Ovary (tissue), 9 donors: ENCODE measurements around the gene FTO. TPM values are rescaled to one million over a fixed set of nuclear protein-coding genes. Genes with fewer than 3 reads are reported as not detected.

Experiments
- DNase-seq, 5 donors: peaks; one replicate each; pipeline ENCODE4 v3.0.0-alpha.2; 2019 to 2020
- H3K27ac ChIP-seq, 2 donors: fragments of 200-600 bp; one replicate each; pipeline versions ENCODE4 v1.5.1 to v1.8.0; 2019 to 2022
- H3K27me3 ChIP-seq: fragments of 200-600 bp; one replicate; pipeline ENCODE4 v1.8.0; 2022
- H3K36me3 ChIP-seq: fragments of 200-600 bp; sonication (generic); one replicate; pipeline ENCODE4 v1.5.1; 2019
- H3K4me1 ChIP-seq: one replicate; pipeline ENCODE4 v1.8.1; 2013; ENCODE audit warnings: mild to moderate bottlenecking, moderate library complexity; ENCODE audit not compliant: insufficient read depth
- H3K4me3 ChIP-seq: fragments of 200-600 bp; sonication (generic); one replicate; pipeline ENCODE4 v1.5.1; 2017
- H3K9me3 ChIP-seq, 2 donors: fragments of 200-600 bp in 1 of 2; sonication (generic) in 1 of 2; one replicate each; pipeline versions ENCODE4 v1.5.1 to v1.8.1; 2013 to 2019; ENCODE audit warnings: mild to moderate bottlenecking in 1 of 2, moderate library complexity in 1 of 2
- CTCF ChIP-seq, 3 donors: fragments of 450-650 bp in 2 of 3; fragments of 200-600 bp in 1 of 3; IDR thresholded peaks; one replicate each; pipeline versions ENCODE4 v1.5.1 to v1.8.0; 2016 to 2022; ENCODE audit warnings: antibody characterized with exemption in 3 of 3, mild to moderate bottlenecking in 1 of 3
- EP300 ChIP-seq: sonication (generic); formaldehyde crosslinking; IDR thresholded peaks from one replicate; pipeline ENCODE4 v1.6.1; 2017; ENCODE audit warnings: antibody characterized with exemption
- POLR2A ChIP-seq: fragments of 450-650 bp; IDR thresholded peaks from one replicate; pipeline ENCODE4 v1.6.1; 2017; ENCODE audit warnings: antibody characterized with exemption, mild to moderate bottlenecking, moderate library complexity
- WGBS, 3 donors: extraction: QIAGEN DNeasy Blood & Tissue Kit in 1 of 3; methylation state at CpG; one replicate each; pipeline versions ENCODE4 v1.1.5 to v1.1.7; 2013 to 2017; 5-methylcytosine and 5-hydroxymethylcytosine counted together
- intact Hi-C, 4 donors: fragments of 100-400 bp; cut with DNase I; formaldehyde crosslinking; loops; one replicate each; pipeline versions ENCODE4 v1.11.0 to v1.15.1; 2022 to 2023
- polyA plus RNA-seq, 2 donors: library from polyadenylated mRNA; stranded (reverse); fragments of 200-250 nt in 1 of 2; fragments of 350-450 nt in 1 of 2; fragmentation: Illumina TruSeq in 1 of 2; extraction: RNeasy Lipid Tissue Mini Kit (QIAGEN cat#74804) in 1 of 2; gene quantifications; one replicate each; pipeline ENCODE4 v1.2.3, GENCODE V29; 2013 to 2014
- total RNA-seq, 7 donors: library from RNA; depleted of rRNA in 2 of 7; stranded (reverse); fragments of >200 nt in 2 of 7; fragmentation: NEBNext Ultra II Directional in 3 of 7; extraction: Animal tissue kit (Norgen Biotek cat#: 25700) in 3 of 7; gene quantifications; one replicate each; pipeline versions ENCODE4 v1.1.0 to v1.2.4, GENCODE V29; 2016 to 2023
- donor health status: DM: no; HTN: no; CAD: no; lungs with moderate emphysema.
- donor health status: DM: no; HTN: no; CAD: no.
- donor health status: Bipolar disorder and iron deficiency.
- donor health status: DM: yes; HTN: yes; CAD: no.
- donor health status: DM: no; HTN: no; CAD: no.
- donor health status: DM: yes; HTN: yes; CAD: no.

FTO gene
- total and polyA plus RNA-seq, 9 donors = 43.6 to 128 (median 91.4) TPM

GRCh38 chr16:53904533-53904932 lies 200.6 kb downstream of the FTO start:
- no peak for TF ChIP-seq CTCF (IDR thresholded peaks at IDR 0.05)
- no peak for TF ChIP-seq POLR2A
- no peak for TF ChIP-seq EP300
- H3K27me3 ChIP-seq = no peaks in the 10 kb centered on the region
- H3K9me3 ChIP-seq = no peaks in the 10 kb centered on the region
- no peak overlapping the region for H3K27ac ChIP-seq
- no peak overlapping the region for H3K4me3 ChIP-seq
- DNase-seq = no peak
- WGBS, 3 donors = 83% methylated on average over 6 of the region's 6 CpGs
- peaks cover 4% of the 10 kb centered on the region for H3K4me1 ChIP-seq
- no peaks in the 10 kb centered on the region for H3K36me3 ChIP-seq
- intact Hi-C loops = no loop called here

- no peaks in the 10 kb centered on the region for H3K27me3 ChIP-seq
- no peaks in the 10 kb centered on the region for H3K9me3 ChIP-seq
- H3K36me3 ChIP-seq = no peaks in the 10 kb centered on the region
- no peak for DNase-seq
- intact Hi-C loops = no loop called here
- H3K4me1 ChIP-seq = no peaks in the 10 kb centered on the region
- TF ChIP-seq POLR2A = no peak
- TF ChIP-seq EP300 = no peak
- TF ChIP-seq CTCF (IDR thresholded peaks at IDR 0.05) = no peak
- H3K4me3 ChIP-seq = no peak overlapping the region
- no peak overlapping the region for H3K27ac ChIP-seq
These were observed 201.1 kb downstream of the FTO start for GRCh38 chr16:53905028-53905427.

- no peaks in the 10 kb centered on the region for H3K27me3 ChIP-seq
- DNase-seq = peak in 2 of 5 donors; percentile 21 to 25
- H3K4me1 ChIP-seq = peaks cover 6% of the 10 kb centered on the region
- intact Hi-C loops = no loop called here
- H3K4me3 ChIP-seq = no peak overlapping the region
- WGBS, 3 donors = 11 to 37% (median 31%) methylated on average over 3 of the region's 3 CpGs
- no peak for TF ChIP-seq CTCF (IDR thresholded peaks at IDR 0.05)
- no peak for TF ChIP-seq EP300
- TF ChIP-seq POLR2A = no peak
- H3K27ac ChIP-seq = no peak overlapping the region
- no peaks in the 10 kb centered on the region for H3K36me3 ChIP-seq
- H3K9me3 ChIP-seq = no peaks in the 10 kb centered on the region
These were observed 204.8 kb downstream of the FTO start for GRCh38 chr16:53908731-53909130.

GRCh38 chr16:53910990-53911389 lies 207.0 kb downstream of the FTO start:
- no peak for TF ChIP-seq CTCF (IDR thresholded peaks at IDR 0.05)
- no peak for TF ChIP-seq EP300
- H3K36me3 ChIP-seq = no peaks in the 10 kb centered on the region
- no peak overlapping the region for H3K27ac ChIP-seq
- DNase-seq = no peak
- H3K27me3 ChIP-seq = no peaks in the 10 kb centered on the region
- H3K4me1 ChIP-seq = peaks cover 10% of the 10 kb centered on the region
- no peaks in the 10 kb centered on the region for H3K9me3 ChIP-seq
- WGBS, 3 donors = 89 to 97% (median 89%) methylated on average over 7 of the region's 7 CpGs
- intact Hi-C loops = no loop called here
- H3K4me3 ChIP-seq = no peak overlapping the region

- Histone ChIP-seq H3K4me1 (peaks cover 10% of the 10 kb centered on the region), H3K27me3 (no peaks in the 10 kb centered on the region), H3K36me3 (no peaks in the 10 kb centered on the region), H3K9me3 (no peaks in the 10 kb centered on the region), H3K27ac (no peak overlapping the region), H3K4me3 (no peak overlapping the region)
- TF ChIP-seq POLR2A (no peak), CTCF (IDR thresholded peaks at IDR 0.05) (no peak)
- 89 to 91% (median 91%) methylated on average over 2 of the region's 2 CpGs for WGBS, 3 donors
- intact Hi-C loops = no loop called here
- DNase-seq = no peak
These were observed 207.6 kb downstream of the FTO start for GRCh38 chr16:53911513-53911912.
